Measurements from ENCODE around the gene NELFE. TPM values are rescaled to one million over a fixed set of nuclear protein-coding genes. Genes with fewer than 3 reads are reported as not detected.
A peak's percentile ranks its signal among the peaks of the same experiment; 100 is the strongest.

Gene NELFE
- total and polyA plus RNA-seq, 7 donors = 44.3 to 86.9 (median 49.4) TPM

DNA sequence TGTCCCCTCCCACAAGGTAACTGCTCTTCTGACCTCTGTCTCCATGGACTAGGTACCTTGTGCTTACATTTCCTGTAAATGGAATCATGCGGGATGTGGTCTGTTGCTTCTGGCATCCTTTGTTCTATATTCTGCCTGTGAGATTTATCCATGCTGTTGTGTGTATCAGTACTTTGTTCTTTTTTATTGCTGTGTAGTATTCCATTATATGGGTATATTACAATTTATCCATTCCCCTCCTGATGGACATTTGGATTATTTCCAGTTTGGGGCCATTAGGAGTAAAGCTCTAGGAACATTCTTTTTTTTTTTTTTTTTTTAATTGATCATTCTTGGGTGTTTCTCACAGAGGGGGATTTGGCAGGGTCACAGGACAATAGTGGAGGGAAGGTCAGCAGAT is 27.8 kb downstream of the NELFE start:
- TF ChIP-seq, protein P1, sequence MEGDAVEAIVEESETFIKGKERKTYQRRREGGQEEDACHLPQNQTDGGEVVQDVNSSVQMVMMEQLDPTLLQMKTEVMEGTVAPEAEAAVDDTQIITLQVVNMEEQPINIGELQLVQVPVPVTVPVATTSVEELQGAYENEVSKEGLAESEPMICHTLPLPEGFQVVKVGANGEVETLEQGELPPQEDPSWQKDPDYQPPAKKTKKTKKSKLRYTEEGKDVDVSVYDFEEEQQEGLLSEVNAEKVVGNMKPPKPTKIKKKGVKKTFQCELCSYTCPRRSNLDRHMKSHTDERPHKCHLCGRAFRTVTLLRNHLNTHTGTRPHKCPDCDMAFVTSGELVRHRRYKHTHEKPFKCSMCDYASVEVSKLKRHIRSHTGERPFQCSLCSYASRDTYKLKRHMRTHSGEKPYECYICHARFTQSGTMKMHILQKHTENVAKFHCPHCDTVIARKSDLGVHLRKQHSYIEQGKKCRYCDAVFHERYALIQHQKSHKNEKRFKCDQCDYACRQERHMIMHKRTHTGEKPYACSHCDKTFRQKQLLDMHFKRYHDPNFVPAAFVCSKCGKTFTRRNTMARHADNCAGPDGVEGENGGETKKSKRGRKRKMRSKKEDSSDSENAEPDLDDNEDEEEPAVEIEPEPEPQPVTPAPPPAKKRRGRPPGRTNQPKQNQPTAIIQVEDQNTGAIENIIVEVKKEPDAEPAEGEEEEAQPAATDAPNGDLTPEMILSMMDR (IDR thresholded peaks at IDR 0.05) = no peak

DNA sequence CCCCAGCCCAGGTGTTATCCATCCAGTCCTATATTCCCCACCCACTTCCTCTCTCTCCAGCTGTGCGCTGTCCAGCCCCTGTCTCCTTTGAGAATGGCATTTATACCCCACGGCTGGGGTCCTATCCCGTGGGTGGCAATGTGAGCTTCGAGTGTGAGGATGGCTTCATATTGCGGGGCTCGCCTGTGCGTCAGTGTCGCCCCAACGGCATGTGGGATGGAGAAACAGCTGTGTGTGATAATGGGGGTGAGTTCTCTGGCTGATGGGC is 30.2 kb downstream of the NELFE start:
- intact Hi-C loops (cut with DNase I) = no loop called here
- Histone ChIP-seq H3K9me3 (no peaks in the 10 kb centered on the region), H3K36me3 (ENCODE audit: insufficient read depth in 1 of 2, low read depth in 1 of 2) (no peaks in the 10 kb centered on the region), H3K27me3 (ENCODE audit: insufficient read depth in 3 of 3, low read length in 2 of 3) (peaks cover 0 to 2% (median 0%) of the 10 kb centered on the region in 3 donors), H3K4me3 (no peak overlapping the region), H3K27ac (no peak overlapping the region), H3K4me1 (no peaks in the 10 kb centered on the region)
- 37 to 51% (median 48%) methylated on average over 9 of the region's 9 CpGs for WGBS, 3 donors
- no peak for DNase-seq
- TF ChIP-seq, protein P1 (IDR thresholded peaks at IDR 0.05) = no peak
- ATAC-seq = no peak

More for the DNA sequence above, 27.8 kb downstream of the NELFE start:
- no peaks in the 10 kb centered on the region for H3K36me3 ChIP-seq (ENCODE audit: insufficient read depth in 1 of 2, low read depth in 1 of 2)
- H3K27ac ChIP-seq = no peak overlapping the region
- no peaks in the 10 kb centered on the region for H3K9me3 ChIP-seq
- H3K4me1 ChIP-seq = no peaks in the 10 kb centered on the region
- no peak for DNase-seq
- H3K27me3 ChIP-seq (ENCODE audit: insufficient read depth in 3 of 3, low read length in 2 of 3) = peaks cover 0 to 2% (median 0%) of the 10 kb centered on the region in 3 donors
- intact Hi-C loops (cut with DNase I) = no loop called here
- WGBS, 3 donors = 77 to 97% (median 91%) methylated on average over 1 of the region's 1 CpG
- ATAC-seq = no peak
- no peak overlapping the region for H3K4me3 ChIP-seq

DNA sequence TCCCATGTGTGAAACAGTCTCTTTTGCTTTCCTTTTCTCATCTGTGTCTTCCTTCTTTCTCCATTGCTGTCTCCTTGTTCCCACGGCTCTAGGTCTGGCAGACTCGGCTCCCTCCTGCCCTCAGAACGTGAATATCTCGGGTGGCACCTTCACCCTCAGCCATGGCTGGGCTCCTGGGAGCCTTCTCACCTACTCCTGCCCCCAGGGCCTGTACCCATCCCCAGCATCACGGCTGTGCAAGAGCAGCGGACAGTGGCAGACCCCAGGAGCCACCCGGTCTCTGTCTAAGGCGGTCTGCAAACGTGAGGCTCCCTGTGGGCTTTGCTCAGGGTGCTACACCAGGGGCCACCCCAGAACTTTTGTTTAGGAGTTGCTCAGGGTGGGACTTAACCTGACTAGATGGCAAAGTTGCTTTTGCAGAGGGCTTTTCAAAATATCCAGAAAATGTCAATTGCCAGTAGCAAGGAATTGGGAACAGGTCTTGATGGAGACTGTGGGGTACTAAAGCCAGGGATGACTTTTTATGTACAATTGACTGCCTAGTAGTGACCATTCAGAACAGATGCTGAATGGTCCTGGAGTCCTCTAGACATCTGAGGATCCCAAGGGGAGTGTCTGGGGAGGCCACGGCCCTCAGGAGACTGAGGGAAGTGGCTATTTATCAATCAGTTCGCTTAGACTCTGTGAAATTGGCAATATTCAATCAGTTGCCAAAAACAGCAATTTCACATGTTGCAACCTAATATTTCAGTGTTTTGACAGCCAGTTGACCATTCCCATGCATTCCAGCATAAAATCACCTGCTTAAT is 30.7 kb downstream of the NELFE start:
- no peak for DNase-seq
- no peak overlapping the region for H3K27ac ChIP-seq
- TF ChIP-seq, protein P1 (IDR thresholded peaks at IDR 0.05) = no peak
- peak overlapping the region; percentile 28 for H3K4me3 ChIP-seq
- ATAC-seq = no peak
- H3K36me3 ChIP-seq (ENCODE audit: insufficient read depth in 1 of 2, low read depth in 1 of 2) = no peaks in the 10 kb centered on the region
- WGBS, 3 donors = 65 to 77% (median 66%) methylated on average over 11 of the region's 11 CpGs
- intact Hi-C loops (cut with DNase I) = no loop called here
- peaks cover 0 to 2% (median 0%) of the 10 kb centered on the region in 3 donors for H3K27me3 ChIP-seq (ENCODE audit: insufficient read depth in 3 of 3, low read length in 2 of 3)
- no peaks in the 10 kb centered on the region for H3K9me3 ChIP-seq
- no peaks in the 10 kb centered on the region for H3K4me1 ChIP-seq

DNA sequence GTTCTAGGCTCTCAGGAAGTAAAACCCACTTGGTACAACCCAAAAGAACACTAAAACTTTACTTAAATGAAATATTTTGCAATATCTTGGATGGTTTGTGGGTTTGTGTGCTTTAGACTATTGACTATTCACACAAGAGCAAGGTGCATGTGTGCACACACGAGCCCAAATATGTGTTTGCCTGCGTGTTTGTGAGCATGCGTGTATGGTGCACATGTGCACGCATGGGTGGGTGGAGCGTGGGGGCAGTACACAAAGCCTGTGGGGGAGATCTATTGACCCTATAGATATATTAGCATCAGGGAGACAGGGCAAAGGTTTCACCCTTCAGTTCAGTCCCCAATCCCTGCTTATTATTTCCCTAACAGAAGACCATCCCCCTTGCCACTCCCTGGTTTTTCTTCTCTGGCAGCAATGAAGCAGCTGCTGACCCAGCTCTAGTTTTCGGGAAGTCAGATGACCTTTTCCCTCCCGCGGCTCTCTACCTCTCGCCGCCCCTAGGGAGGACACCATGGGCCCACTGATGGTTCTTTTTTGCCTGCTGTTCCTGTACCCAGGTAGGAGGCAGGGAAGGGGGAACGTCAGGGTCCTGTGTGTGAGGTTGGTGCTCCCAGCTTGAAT is 31.4 kb downstream of the NELFE start, which contains the start of gene C2:
Gene C2, plus strand, starts transcription at position 476 of the 621 bp plus-strand sequence. Its CDS starts 36 bp downstream, at position 512.
- Histone ChIP-seq H3K27me3 (ENCODE audit: insufficient read depth in 3 of 3, low read length in 2 of 3) (peaks cover 0 to 2% (median 0%) of the 10 kb centered on the region in 3 donors), H3K27ac (no peak within 1 kb of the TSS), H3K4me3 (peak within 1 kb of the TSS; percentile 28), H3K9me3 (no peaks in the 10 kb centered on the region), H3K36me3 (ENCODE audit: insufficient read depth in 1 of 2, low read depth in 1 of 2) (no peaks in the 10 kb centered on the region), H3K4me1 (no peaks in the 10 kb centered on the region)
- DNase-seq = no peak
- TF ChIP-seq, protein P1 (IDR thresholded peaks at IDR 0.05) = no peak
- ATAC-seq = no peak
- 51 to 56% (median 53%) methylated on average over 11 of the region's 11 CpGs for WGBS, 3 donors
- intact Hi-C loops (cut with DNase I) = no loop called here

All from psoas muscle (tissue), 8 donors.